Measurements from ENCODE around the gene MAP2K5.

The MAP2K5 gene

GRCh38 chr15:67826717-67827561 lies 284.4 kb downstream of the MAP2K5 start:
- no peak overlapping the region for H3K4me3 ChIP-seq (ENCODE audit: low read length)
- TF ChIP-seq, protein P1, sequence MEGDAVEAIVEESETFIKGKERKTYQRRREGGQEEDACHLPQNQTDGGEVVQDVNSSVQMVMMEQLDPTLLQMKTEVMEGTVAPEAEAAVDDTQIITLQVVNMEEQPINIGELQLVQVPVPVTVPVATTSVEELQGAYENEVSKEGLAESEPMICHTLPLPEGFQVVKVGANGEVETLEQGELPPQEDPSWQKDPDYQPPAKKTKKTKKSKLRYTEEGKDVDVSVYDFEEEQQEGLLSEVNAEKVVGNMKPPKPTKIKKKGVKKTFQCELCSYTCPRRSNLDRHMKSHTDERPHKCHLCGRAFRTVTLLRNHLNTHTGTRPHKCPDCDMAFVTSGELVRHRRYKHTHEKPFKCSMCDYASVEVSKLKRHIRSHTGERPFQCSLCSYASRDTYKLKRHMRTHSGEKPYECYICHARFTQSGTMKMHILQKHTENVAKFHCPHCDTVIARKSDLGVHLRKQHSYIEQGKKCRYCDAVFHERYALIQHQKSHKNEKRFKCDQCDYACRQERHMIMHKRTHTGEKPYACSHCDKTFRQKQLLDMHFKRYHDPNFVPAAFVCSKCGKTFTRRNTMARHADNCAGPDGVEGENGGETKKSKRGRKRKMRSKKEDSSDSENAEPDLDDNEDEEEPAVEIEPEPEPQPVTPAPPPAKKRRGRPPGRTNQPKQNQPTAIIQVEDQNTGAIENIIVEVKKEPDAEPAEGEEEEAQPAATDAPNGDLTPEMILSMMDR (conservative IDR thresholded peaks at IDR 0.05; ENCODE audit: low read length): no peak
- DNase-seq (ENCODE audit: low read depth): no peak

- no peak for DNase-seq (ENCODE audit: low read depth)
- TF ChIP-seq, protein P1 (conservative IDR thresholded peaks at IDR 0.05; ENCODE audit: low read length): no peak
- no peak overlapping the region for H3K4me3 ChIP-seq (ENCODE audit: low read length)
Observed at GRCh38 chr15:67827562-67828277, 285.2 kb downstream of the MAP2K5 start.

- DNase-seq (ENCODE audit: low read depth): no peak
- TF ChIP-seq, protein P1 (conservative IDR thresholded peaks at IDR 0.05; ENCODE audit: low read length): no peak
- no peak overlapping the region for H3K4me3 ChIP-seq (ENCODE audit: low read length)
Observed at GRCh38 chr15:67828278-67828968, 285.9 kb downstream of the MAP2K5 start.

DNA sequence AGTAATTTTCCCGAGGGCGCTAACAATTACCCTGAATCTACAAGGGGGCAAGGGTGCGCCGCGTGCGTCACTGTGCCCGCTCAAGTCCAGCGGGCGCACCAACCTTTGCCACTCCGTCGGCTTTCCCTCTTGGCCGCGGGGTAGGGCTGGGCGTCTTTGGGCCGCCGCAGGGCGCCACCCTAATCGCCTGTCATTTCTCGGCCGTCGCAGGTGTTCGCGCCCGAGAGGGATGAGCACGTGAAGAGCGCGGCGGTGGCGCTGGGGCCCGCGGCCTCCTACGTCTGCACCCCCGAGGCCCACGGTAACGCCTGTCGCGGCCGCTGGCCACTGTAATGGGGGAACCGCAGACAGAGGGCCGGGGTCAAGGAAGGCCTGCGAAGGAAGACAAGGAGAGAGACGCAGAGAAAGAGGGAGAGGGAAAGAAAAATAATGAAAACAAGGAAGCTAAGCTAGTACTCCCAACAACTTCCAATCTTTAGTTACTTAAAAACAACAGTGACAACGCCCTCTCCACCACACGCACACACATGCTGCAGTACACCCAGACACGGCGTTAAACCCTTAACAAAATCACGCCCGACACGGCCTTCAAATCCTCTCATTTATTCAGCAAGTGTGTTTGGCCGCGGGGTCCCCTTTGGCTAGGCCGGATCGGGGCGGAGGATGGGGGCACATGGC lies 286.6 kb downstream of the MAP2K5 start:
- TF ChIP-seq, protein P1 (conservative IDR thresholded peaks at IDR 0.05; ENCODE audit: low read length): no peak
- H3K4me3 ChIP-seq (ENCODE audit: low read length): no peak overlapping the region
- no peak for DNase-seq (ENCODE audit: low read depth)

DNA sequence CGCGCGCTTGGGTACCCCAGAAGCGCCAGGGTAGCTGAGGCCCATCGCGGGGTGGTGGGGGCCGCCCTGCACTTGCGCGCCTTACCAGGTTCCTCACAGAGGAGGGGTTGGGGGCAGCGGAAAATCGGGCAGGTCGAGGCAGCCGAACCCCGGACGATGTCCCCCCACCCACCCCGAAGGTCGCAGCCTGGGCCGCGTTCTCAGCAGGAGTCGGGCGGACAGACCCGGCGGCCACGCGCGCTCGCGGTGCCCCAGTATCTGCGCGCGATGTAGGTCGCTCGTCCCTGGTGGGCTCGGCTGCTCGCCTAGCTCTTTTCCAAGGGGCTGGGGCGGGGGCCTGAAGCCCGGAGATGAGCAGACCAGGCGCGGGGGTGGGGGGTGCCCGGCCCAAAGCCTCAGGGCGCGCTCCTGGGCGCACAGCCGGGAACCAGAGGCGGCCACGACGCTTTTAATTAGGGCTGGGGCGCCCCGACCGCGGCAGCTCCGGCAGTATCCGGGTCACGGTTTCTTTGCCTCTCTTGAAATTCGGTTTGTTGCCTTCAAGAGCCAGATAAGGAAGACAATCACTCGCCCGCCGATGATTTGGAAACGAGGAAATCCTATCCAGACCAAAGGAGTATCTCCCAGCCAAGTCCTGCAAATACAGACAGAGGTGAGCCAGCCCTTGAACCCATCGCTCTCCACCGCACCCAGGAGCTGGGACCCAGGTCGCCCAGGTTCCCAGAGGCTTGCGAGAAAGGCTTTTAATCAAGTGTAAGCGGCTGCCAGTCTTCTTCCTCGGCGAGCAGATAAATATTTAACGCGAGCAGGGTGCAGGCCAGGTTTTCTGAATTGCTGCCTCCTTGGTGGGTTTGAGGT lies 287.4 kb downstream of the MAP2K5 start:
- H3K4me3 ChIP-seq (ENCODE audit: low read length): no peak overlapping the region
- no peak for DNase-seq (ENCODE audit: low read depth)
- TF ChIP-seq, protein P1 (conservative IDR thresholded peaks at IDR 0.05; ENCODE audit: low read length): no peak

- TF ChIP-seq, protein P1 (conservative IDR thresholded peaks at IDR 0.05; ENCODE audit: low read length): no peak
- DNase-seq (ENCODE audit: low read depth): no peak
- no peak overlapping the region for H3K4me3 ChIP-seq (ENCODE audit: low read length)
Observed at GRCh38 chr15:67831363-67831762, 288.9 kb downstream of the MAP2K5 start.

Measured in AG10803 (cell line).